ENCODE measurements around the gene ANKRD66. TPM values are rescaled to one million over a fixed set of nuclear protein-coding genes. Genes with fewer than 3 reads are reported as not detected.
"Not testable (repeated sequence)": the region's sequence is repeated elsewhere in the genome, so short reads cannot be mapped to it uniquely, and the experiment has no call there.

Gene ANKRD66
- total RNA-seq, 1 experiment from 2014 or later: not detected

- H3K36me3 Mint-ChIP-seq (ENCODE audit: insufficient read depth, unreplicated experiment): no peaks in the 10 kb centered on the region
- DNase-seq (ENCODE audit: unreplicated experiment): no peak
Observed at GRCh38 chr6:46757214-46757596, 10.5 kb downstream of the ANKRD66 start.

GRCh38 chr6:46758960-46759753, 12.4 kb downstream of the ANKRD66 start:
- Mint-ChIP-seq H3K9me3 (ENCODE audit: unreplicated experiment) (no peaks in the 10 kb centered on the region), H3K4me3 (ENCODE audit: unreplicated experiment) (no peak overlapping the region), H3K4me1 (ENCODE audit: insufficient read depth, unreplicated experiment) (no peaks in the 10 kb centered on the region), H3K27me3 (ENCODE audit: insufficient read depth, unreplicated experiment) (no peaks in the 10 kb centered on the region), H3K36me3 (ENCODE audit: insufficient read depth, unreplicated experiment) (no peaks in the 10 kb centered on the region), H3K27ac (ENCODE audit: low read depth, unreplicated experiment) (no peak overlapping the region)
- intact Hi-C loops (cut with micrococcal nuclease): no loop called here
- POLR2A ChIA-PET: interaction anchor here (0.8 kb wide), 1 partner anchor 46 kb away, joined by 3 read pairs; no protein-coding TSS in a partner anchor
- CTCF ChIA-PET: interaction anchor here (0.6 kb wide), 1 partner anchor 25 kb away, joined by 4 read pairs; no protein-coding TSS in a partner anchor
- BruUV-seq (replicated peaks): no TSS peak
- DNase-seq (ENCODE audit: unreplicated experiment): no peak
- TF ChIP-seq, protein P1, sequence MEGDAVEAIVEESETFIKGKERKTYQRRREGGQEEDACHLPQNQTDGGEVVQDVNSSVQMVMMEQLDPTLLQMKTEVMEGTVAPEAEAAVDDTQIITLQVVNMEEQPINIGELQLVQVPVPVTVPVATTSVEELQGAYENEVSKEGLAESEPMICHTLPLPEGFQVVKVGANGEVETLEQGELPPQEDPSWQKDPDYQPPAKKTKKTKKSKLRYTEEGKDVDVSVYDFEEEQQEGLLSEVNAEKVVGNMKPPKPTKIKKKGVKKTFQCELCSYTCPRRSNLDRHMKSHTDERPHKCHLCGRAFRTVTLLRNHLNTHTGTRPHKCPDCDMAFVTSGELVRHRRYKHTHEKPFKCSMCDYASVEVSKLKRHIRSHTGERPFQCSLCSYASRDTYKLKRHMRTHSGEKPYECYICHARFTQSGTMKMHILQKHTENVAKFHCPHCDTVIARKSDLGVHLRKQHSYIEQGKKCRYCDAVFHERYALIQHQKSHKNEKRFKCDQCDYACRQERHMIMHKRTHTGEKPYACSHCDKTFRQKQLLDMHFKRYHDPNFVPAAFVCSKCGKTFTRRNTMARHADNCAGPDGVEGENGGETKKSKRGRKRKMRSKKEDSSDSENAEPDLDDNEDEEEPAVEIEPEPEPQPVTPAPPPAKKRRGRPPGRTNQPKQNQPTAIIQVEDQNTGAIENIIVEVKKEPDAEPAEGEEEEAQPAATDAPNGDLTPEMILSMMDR (IDR thresholded peaks at IDR 0.05; ENCODE audit: unreplicated experiment): no peak

More at GRCh38 chr6:46757214-46757596, 10.5 kb downstream of the ANKRD66 start:
- Mint-ChIP-seq H3K27ac (ENCODE audit: low read depth, unreplicated experiment) (no peak overlapping the region), H3K4me1 (ENCODE audit: insufficient read depth, unreplicated experiment) (no peaks in the 10 kb centered on the region), H3K27me3 (ENCODE audit: insufficient read depth, unreplicated experiment) (no peaks in the 10 kb centered on the region), H3K9me3 (ENCODE audit: unreplicated experiment) (no peaks in the 10 kb centered on the region), H3K4me3 (ENCODE audit: unreplicated experiment) (no peak overlapping the region)
- BruUV-seq (replicated peaks): no TSS peak
- TF ChIP-seq, protein P1 (IDR thresholded peaks at IDR 0.05; ENCODE audit: unreplicated experiment): no peak
- CTCF ChIA-PET: no interaction called here
- POLR2A ChIA-PET: no interaction called here
- intact Hi-C loops (cut with micrococcal nuclease): no loop called here

DNA sequence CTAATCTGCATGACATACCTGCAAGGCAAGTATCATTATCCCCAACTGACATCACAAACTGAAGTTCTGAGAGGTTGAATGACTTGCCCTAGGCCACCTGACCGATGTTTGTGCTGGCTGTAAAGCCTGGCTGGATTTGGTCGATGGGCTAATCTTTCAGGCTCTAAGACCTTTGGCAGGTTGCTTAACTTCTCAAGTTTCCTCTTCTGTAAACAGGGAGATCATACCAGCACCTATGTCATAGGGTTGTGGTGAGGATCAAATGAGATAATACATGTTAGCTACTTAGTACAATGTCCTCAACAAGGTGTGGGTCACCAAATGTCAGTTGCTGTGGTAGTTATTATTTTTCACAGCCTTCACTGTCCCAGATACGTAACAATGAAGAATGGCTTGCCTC, 14.2 kb downstream of the ANKRD66 start:
- Mint-ChIP-seq H3K27ac (ENCODE audit: low read depth, unreplicated experiment) (no peak overlapping the region), H3K4me3 (ENCODE audit: unreplicated experiment) (no peak overlapping the region), H3K4me1 (ENCODE audit: insufficient read depth, unreplicated experiment) (no peaks in the 10 kb centered on the region), H3K27me3 (ENCODE audit: insufficient read depth, unreplicated experiment) (no peaks in the 10 kb centered on the region), H3K9me3 (ENCODE audit: unreplicated experiment) (no peaks in the 10 kb centered on the region), H3K36me3 (ENCODE audit: insufficient read depth, unreplicated experiment) (no peaks in the 10 kb centered on the region)
- ChIA-PET POLR2A (interaction anchor here (0.7 kb wide), 1 partner anchor 33 kb away, joined by 3 read pairs; no protein-coding TSS in a partner anchor), CTCF (no interaction called here)
- intact Hi-C loops (cut with micrococcal nuclease): no loop called here
- BruUV-seq (replicated peaks): no TSS peak
- DNase-seq (ENCODE audit: unreplicated experiment): no peak
- TF ChIP-seq, protein P1 (IDR thresholded peaks at IDR 0.05; ENCODE audit: unreplicated experiment): no peak

DNA sequence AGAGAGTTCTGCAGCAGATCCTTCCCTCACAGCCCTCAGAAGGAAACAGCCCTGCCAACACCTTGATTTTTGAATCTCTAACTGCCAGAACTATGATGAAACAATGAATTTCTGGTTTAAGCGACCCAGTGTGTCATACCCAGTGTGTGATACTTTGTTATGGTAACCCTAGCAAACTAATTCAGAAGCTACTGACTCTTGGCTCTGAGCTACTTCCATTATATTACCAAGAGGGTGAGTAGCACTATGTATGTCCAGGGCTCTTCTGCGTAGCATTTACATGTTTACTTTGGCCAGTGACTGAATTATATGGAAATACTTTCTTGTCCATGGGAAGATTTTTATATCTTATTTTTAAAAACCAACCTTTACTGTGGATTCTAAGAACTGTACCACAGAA, 16.7 kb downstream of the ANKRD66 start:
- intact Hi-C loops (cut with micrococcal nuclease): no loop called here
- Mint-ChIP-seq H3K4me3 (ENCODE audit: unreplicated experiment) (no peak overlapping the region), H3K4me1 (ENCODE audit: insufficient read depth, unreplicated experiment) (no peaks in the 10 kb centered on the region), H3K36me3 (ENCODE audit: insufficient read depth, unreplicated experiment) (no peaks in the 10 kb centered on the region), H3K27ac (ENCODE audit: low read depth, unreplicated experiment) (no peak overlapping the region), H3K9me3 (ENCODE audit: unreplicated experiment) (no peaks in the 10 kb centered on the region), H3K27me3 (ENCODE audit: insufficient read depth, unreplicated experiment) (no peaks in the 10 kb centered on the region)
- ChIA-PET CTCF (interaction anchor here (0.7 to 1.1 kb wide), 2 partner anchors 17 to 20 kb away, joined by 3 to 4 read pairs; no protein-coding TSS in a partner anchor), POLR2A (no interaction called here)
- no TSS peak for BruUV-seq (replicated peaks)
- TF ChIP-seq, protein P1 (IDR thresholded peaks at IDR 0.05; ENCODE audit: unreplicated experiment): no peak
- peak; percentile 2 for DNase-seq (ENCODE audit: unreplicated experiment)

GRCh38 chr6:46764280-46764679, 17.5 kb downstream of the ANKRD66 start:
- H3K4me1 Mint-ChIP-seq (ENCODE audit: insufficient read depth, unreplicated experiment); H3K9me3 Mint-ChIP-seq (ENCODE audit: unreplicated experiment); CTCF ChIA-PET; POLR2A ChIA-PET; H3K27ac Mint-ChIP-seq (ENCODE audit: low read depth, unreplicated experiment); DNase-seq (ENCODE audit: unreplicated experiment); BruUV-seq (replicated peaks); H3K36me3 Mint-ChIP-seq (ENCODE audit: insufficient read depth, unreplicated experiment); H3K27me3 Mint-ChIP-seq (ENCODE audit: insufficient read depth, unreplicated experiment); intact Hi-C loops (cut with micrococcal nuclease); H3K4me3 Mint-ChIP-seq (ENCODE audit: unreplicated experiment): not testable (repeated sequence)

All from MCF 10A (cell line).